DMS 273 (cell line): ENCODE measurements around the gene RNF141.
A peak's percentile ranks its signal among the peaks of the same experiment; 100 is the strongest.

Experiments
- DNase-seq: peaks from one replicate; lab custom pipeline; 2025; ENCODE audit not compliant: unreplicated experiment; lab: John Stamatoyannopoulos, UW

Gene RNF141

GRCh38 chr11:10561947-10562346 is 21.0 kb upstream of the RNF141 start:
- peak; percentile 1 for DNase-seq

DNA sequence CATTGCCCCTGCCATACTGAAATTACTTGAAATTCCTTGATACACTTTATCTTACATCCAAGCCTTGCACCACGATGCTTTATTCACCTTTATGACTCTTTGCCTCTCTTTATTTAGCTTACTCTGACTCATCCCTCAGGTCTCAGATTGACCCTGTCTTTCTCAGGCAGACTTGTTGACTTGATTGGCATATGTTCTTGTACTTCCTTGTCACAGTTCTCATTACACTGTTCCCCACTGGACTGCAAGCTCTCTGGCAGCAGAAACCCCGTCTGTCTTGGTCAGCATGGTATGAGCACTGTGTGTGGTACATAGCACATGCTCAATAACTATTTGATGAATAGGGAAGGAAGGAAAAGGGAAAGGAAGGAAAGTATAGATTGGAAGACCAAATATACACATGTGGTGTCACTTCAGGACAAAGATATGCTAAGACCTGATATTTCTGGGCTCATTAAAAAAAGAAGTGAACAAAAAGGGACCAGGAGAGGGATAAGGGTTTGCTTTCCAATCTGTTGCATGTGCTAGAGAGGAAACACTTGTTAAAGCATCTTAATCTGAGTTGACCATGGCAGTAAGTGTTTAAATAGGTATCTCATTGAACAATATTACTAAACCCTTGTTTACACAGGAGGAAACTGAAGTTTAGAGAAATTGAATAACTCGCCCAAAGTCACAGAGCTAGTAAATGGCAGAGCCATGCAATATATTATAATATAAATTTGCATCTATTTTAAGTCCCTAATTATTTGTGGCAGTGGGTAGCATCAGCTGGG is 20.2 kb upstream of the RNF141 start:
- no peak for DNase-seq

- no peak for DNase-seq
Observed at GRCh38 chr11:10558288-10558687, 17.3 kb upstream of the RNF141 start.

- DNase-seq = no peak
Observed at GRCh38 chr11:10556590-10556989, 15.6 kb upstream of the RNF141 start.

DNA sequence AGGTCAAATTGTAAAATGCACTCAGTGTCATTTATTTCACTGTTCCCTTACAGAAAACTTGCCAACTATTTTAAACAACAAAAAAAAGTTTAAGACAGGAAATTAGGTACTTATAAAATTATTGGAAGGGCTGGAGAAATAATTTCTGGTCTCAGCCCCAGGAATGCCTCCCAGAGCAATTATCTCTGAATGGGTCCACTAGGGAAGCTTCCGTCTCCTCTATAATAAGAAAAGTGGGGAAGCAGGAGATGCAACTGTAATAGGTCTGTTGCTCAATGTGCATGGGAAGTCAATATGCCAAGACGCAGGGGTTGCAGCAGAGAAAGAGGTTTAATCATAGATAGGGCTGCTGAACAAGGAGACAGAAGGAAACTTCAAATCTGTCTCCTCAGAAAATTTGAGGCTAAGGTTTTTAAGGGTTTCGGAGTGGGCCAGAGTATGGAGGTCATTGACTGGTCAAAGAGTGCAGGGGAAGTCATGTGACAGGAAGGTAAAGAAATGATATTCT is 10.9 kb upstream of the RNF141 start:
- DNase-seq = no peak

GRCh38 chr11:10551290-10551592 is 10.3 kb upstream of the RNF141 start:
- no peak for DNase-seq

- DNase-seq = no peak
Observed at GRCh38 chr11:10550503-10551289, 9.7 kb upstream of the RNF141 start.

GRCh38 chr11:10544491-10545465 is 3.8 kb upstream of the RNF141 start:
- no peak for DNase-seq

DNA sequence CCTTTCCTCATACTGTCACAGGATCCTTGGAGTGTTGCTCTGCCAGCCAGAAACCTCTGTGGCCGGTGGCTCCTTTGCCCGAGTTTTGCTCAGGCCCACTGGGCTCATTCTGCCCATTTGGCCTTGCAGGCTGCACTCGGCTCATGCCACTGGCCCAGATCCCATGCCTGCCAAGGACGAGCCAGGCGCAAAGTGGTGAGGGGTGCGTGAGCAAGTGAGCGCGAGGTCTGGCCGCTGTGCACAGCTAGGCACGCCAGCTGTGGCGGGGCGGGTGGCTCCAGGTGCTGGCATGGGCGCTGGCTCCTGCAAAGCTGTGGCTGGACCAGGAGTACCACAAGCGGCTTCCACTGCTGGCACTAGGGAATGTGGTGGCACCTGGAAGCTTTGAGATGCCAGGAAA is 2.8 kb upstream of the RNF141 start:
- DNase-seq = no peak

GRCh38 chr11:10542776-10543175 is 1.8 kb upstream of the RNF141 start:
- DNase-seq = no peak

DNA sequence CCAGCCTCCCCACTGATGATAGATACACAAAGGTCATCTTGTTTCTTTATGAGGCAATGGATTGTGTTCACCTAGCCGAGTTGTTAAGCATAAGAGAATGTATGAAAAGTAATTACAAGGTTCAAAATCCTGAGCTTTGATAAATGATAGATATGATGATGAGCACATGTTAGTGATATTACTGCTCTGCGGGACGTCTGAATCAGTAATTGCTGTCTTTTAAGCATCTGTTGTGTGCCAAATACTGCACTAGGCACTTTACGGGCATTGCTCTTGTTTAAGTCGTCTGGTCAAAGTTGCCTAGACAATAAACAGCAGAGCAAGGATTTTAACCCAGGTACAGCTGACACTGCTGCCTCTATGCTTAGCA is 559 bp upstream of the RNF141 start:
- DNase-seq = peak; percentile 53

GRCh38 chr11:10540546-10540914 is 457 bp downstream of the RNF141 start:
- peak; percentile 50 for DNase-seq

- no peak for DNase-seq
Observed at GRCh38 chr11:10539339-10539738, 1.6 kb downstream of the RNF141 start.

DNA sequence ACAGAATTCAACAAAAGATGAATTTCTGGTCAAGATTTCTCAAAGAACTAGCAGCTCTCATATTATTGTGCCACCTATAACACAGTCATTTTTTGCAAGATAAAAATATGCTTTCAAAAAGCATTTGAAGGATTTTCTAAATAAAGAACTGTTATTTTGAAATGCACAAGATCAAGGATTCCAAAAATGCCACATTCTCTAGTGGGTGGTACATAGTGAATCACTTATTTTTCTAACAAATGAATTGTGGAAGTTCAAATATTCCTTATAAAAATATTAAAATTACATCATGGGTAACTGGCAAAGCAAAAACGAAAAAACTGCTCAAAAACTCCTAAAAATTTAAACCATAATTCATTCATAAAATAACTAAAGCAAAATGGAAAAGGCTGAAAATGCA is 2.1 kb downstream of the RNF141 start:
- no peak for DNase-seq

GRCh38 chr11:10537600-10537999 is 3.4 kb downstream of the RNF141 start:
- DNase-seq = no peak

- DNase-seq = no peak
Observed at GRCh38 chr11:10534316-10534715, 6.7 kb downstream of the RNF141 start.

DNA sequence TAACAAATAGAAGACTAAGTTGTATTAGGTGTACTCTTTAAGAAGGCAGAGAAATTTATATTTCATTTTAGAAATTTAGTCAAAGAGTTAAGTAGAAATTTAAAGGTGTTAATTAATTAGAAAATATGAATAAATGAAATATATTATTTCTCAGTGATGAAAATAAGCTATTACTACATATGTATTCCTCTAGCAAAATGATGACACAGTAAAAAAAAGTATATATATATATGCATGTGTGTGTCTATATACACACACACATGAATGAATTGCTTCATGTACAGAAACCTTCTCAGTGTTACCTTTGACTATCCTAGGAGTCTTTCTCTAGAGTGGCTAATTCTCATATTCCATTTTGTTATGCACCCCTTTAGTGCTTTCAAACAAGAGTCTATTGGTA is 7.7 kb downstream of the RNF141 start:
- no peak for DNase-seq

GRCh38 chr11:10532526-10532925 is 8.5 kb downstream of the RNF141 start:
- DNase-seq = no peak

GRCh38 chr11:10529279-10529678 is 11.7 kb downstream of the RNF141 start:
- DNase-seq = no peak

GRCh38 chr11:10528121-10528520 is 12.9 kb downstream of the RNF141 start:
- no peak for DNase-seq
